HG02870 (cell line): ENCODE measurements around the gene PATZ1.

Experiments used
- ATAC-seq: cut with Tn5 transposase; IDR thresholded peaks from one replicate; pipeline ENCODE4 v1.9.1; 2021; ENCODE audit warnings: mild to moderate bottlenecking, moderate library complexity; ENCODE audit not compliant: unreplicated experiment

The PATZ1 gene

DNA sequence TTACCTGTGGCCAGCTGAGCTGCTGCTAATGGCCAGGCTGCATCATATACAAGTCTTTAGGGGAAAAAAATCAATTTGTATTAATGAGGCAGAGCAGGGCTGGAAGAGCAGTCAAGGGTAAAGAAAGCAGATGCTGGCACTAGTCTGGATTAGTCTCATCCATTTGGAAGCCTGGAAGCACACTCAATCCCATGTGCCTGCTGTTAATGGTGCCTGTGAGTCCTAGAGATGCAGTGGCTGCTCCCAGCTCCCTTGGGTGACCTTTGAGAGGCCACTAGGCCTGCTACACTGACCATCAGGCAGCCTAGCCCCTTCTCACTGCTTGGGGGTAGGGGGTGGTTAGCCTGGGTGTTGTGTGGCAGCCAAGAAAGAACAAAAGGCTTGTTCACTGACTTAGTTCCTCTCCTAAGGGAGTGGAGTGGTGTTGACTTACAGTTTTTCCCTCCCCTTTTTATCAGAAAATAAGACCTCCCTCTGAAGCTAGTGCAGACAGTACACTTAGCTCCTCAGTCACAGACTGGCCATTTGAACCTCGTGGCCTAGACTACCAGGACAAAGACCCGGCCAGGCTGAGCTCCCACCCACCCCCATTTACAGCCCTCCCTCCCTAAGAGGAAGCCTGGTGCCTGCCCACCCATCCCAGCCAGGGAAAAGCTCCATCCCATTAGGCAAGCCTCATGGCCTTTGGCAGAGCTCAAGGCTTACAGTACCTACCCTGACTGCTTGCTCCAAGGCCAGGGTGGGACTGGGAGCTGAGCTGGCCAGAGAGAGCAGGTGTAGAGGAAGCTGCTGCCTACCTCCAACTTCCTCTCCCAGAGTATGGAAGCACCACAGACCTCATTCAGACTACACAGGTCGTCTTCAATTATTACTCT lies 61.6 kb downstream of the PATZ1 start:
- no peak for ATAC-seq

DNA sequence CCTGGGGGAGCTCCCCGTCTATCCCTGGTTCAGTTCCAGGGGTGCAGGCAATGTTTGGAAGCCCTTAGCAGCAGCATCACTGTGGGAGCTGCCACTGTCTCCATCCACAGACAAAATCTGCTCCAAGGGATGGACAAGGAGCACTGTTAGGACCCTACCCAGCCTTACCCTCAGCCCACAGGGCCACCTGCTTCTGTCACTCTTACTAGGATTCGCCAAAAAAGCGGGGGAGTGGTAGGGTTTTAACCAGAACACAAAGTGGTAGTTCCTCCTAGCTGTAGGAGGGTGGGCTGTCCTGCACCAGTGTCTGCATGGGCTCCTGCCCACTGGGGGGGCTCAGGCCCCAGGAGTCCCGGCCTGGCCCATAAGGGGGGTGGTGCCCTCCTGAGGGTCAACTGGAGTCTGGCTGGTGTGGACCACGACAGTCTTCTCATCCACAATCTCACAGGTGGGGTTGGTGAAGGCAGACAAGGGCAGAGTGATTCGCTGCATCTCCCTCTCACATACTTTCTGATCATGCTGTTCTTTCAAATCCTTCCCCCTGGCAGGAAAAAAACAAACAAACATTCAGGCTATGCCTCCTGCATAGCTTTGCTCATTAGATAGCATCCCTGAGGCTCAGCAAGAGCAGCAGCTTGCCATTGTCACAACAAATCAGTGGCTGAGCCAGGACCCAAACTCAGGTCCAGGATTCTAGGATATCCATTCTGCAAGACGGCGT lies 63.2 kb downstream of the PATZ1 start:
- ATAC-seq, result no peak

DNA sequence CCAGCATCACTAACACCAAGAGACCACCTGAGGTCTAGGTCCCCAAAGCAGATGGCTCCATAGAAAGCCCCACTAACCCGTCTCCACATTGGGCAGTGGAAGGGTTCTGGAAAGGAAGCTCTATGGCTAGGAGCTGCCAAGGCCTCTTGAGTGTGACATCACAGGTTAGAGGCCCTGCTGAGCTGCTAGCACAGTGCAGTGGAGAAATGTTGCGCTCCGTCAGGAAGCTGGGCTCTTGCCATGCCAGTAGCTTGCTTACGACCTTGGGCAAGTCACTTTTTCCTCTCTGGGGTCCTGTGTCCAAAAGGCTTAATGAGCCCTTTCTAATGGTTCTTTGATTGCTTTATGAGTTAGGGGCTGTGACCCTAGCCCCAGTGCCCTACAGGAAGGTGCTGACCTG lies 64.4 kb downstream of the PATZ1 start:
- ATAC-seq, result no peak

DNA sequence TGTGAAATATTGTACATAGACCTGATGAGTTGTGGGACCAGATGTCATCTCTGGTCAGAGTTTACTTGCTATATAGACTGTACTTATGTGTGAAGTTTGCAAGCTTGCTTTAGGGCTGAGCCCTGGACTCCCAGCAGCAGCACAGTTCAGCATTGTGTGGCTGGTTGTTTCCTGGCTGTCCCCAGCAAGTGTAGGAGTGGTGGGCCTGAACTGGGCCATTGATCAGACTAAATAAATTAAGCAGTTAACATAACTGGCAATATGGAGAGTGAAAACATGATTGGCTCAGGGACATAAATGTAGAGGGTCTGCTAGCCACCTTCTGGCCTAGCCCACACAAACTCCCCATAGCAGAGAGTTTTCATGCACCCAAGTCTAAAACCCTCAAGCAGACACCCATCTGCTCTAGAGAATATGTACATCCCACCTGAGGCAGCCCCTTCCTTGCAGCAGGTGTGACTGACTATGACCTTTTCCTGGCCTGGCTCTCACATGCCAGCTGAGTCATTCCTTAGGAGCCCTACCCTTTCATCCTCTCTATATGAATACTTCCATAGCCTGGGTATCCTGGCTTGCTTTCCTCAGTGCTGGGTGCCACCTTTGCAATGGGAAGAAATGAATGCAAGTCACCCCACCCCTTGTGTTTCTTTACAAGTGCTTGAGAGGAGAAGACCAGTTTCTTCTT lies 66.2 kb downstream of the PATZ1 start:
- ATAC-seq, result no peak

DNA sequence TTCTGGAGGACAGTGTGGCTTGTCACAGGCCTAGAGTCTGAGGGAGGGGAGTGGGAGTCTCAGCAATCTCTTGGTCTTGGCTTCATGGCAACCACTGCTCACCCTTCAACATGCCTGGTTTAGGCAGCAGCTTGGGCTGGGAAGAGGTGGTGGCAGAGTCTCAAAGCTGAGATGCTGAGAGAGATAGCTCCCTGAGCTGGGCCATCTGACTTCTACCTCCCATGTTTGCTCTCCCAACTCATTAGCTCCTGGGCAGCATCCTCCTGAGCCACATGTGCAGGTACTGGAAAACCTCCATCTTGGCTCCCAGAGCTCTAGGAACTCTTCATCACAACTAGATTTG lies 66.8 kb downstream of the PATZ1 start:
- no peak for ATAC-seq

DNA sequence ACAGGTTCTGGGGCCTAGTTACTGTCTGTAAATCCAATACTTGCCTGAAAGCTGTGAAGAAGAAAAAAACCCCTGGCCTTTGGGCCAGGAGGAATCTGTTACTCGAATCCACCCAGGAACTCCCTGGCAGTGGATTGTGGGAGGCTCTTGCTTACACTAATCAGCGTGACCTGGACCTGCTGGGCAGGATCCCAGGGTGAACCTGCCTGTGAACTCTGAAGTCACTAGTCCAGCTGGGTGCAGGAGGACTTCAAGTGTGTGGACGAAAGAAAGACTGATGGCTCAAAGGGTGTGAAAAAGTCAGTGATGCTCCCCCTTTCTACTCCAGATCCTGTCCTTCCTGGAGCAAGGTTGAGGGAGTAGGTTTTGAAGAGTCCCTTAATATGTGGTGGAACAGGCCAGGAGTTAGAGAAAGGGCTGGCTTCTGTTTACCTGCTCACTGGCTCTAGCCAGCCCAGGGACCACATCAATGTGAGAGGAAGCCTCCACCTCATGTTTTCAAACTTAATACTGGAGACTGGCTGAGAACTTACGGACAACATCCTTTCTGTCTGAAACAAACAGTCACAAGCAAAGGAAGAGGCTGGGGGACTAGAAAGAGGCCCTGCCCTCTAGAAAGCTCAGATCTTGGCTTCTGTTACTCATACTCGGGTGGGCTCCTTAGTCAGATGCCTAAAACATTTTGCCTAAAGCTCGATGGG lies 67.4 kb downstream of the PATZ1 start:
- no peak for ATAC-seq

DNA sequence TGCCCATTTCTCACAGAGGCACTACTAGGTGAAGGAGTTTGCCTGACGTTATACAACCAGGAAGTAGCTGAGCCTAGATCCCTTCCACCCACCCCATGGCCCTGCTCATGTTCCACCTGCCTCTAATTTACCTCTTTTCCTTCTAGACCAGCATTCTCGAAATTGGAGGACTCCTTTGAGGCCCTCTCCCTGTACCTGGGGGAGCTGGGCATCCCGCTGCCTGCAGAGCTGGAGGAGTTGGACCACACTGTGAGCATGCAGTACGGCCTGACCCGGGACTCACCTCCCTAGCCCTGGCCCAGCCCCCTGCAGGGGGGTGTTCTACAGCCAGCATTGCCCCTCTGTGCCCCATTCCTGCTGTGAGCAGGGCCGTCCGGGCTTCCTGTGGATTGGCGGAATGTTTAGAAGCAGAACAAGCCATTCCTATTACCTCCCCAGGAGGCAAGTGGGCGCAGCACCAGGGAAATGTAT lies 68.0 kb downstream of the PATZ1 start:
- ATAC-seq, result no peak

DNA sequence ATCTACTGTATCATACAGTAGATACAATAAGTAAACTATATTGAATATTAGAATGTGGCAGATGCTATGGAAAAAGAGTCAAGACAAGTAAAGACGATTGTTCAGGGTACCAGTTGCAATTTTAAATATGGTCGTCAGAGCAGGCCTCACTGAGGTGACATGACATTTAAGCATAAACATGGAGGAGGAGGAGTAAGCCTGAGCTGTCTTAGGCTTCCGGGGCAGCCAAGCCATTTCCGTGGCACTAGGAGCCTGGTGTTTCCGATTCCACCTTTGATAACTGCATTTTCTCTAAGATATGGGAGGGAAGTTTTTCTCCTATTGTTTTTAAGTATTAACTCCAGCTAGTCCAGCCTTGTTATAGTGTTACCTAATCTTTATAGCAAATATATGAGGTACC lies 68.4 kb downstream of the PATZ1 start:
- ATAC-seq, result no peak

DNA sequence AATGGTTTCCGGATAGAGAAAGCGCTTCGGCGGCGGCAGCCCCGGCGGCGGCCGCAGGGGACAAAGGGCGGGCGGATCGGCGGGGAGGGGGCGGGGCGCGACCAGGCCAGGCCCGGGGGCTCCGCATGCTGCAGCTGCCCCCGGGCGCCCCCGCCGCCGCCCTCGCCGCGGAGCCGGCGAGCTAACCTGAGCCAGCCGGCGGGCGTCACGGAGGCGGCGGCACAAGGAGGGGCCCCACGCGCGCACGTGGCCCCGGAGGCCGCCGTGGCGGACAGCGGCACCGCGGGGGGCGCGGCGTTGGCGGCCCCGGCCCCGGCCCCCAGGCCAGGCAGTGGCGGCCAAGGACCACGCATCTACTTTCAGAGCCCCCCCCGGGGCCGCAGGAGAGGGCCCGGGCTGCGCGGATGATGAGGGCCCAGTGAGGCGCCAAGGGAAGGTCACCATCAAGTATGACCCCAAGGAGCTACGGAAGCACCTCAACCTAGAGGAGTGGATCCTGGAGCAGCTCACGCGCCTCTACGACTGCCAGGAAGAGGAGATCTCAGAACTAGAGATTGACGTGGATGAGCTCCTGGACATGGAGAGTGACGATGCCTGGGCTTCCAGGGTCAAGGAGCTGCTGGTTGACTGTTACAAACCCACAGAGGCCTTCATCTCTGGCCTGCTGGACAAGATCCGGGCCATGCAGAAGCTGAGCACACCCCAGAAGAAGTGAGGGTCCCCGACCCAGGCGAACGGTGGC lies 69.5 kb downstream of the PATZ1 start:
- ATAC-seq, result no peak
